Upper lobe of left lung (tissue), 4 donors: Measurements from ENCODE around the gene SNX5.

Source experiments
- CTCF ChIP-seq, 6 experiments: fragments of 450-650 bp in 4 of 6; fragments of 200-600 bp in 2 of 6; sonication (generic) in 2 of 6; IDR thresholded peaks; one replicate each; pipeline ENCODE4 v1.5.1; 2016 to 2019; ENCODE audit warnings: antibody characterized with exemption in 6 of 6
- POLR2AphosphoS5 ChIP-seq, 2 donors: sonication (generic); formaldehyde crosslinking; IDR thresholded peaks; one replicate each; pipeline ENCODE4 v1.5.1; 2017; ENCODE audit warnings: antibody characterized with exemption in 2 of 2

GRCh38 chr20:17957505-17958363 is 10.9 kb downstream of the SNX5 start:
- TF ChIP-seq POLR2AphosphoS5 (IDR thresholded peaks at IDR 0.05) (no peak), CTCF (IDR thresholded peaks at IDR 0.05) (no peak)
